LNCAP (cell line): ENCODE results near the gene EEF1G.

Source experiments
- TF ChIP-seq, protein P1 (sequence below): fragments of 450-650 bp; IDR thresholded peaks from 2 replicates; pipeline ENCODE4 v1.5.1; 2017; ENCODE audit warnings: mild to moderate bottlenecking

EEF1G gene

DNA sequence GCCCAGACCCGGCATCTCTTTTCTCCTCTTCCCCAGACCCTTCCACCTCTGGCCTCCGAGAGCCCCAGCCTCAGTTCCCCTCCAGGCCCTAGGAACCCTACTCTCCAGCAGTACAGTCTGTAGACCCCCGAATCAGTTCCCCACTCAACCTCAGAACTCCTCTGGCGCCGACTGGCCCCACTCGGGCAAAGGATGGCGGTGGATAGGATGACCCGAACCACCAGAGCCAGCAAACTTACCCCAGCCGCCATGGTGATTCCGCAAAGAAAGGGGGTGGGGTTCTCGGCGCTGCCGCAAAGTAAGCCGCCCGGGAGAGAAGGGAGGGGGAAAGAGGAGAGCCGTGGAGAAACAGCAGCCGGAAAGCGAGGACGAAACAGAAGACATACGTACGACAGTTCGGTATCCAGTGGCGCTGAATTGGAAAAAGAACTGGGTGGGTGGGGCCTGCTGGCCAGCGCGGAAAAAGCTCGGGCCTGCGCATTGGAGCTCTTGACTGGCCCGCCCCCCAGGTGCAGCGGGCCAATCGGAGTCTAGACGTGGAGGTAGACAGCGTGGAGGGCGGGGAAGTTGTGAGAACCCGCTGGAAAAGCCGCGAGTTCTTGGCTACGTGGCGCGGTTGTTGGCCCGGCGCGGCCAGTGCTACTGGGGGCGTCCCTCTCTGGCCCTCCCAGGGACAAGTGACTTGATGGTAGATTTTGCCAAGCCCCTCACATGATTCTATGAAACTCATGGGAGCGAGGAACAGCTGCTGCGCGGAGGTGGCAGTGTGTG lies at the start of gene EEF1G:
Gene EEF1G (minus strand): TSS at position 300 of the 771 bp plus-strand sequence. CDS start 49 bp downstream, at position 251.
- TF ChIP-seq, protein P1, sequence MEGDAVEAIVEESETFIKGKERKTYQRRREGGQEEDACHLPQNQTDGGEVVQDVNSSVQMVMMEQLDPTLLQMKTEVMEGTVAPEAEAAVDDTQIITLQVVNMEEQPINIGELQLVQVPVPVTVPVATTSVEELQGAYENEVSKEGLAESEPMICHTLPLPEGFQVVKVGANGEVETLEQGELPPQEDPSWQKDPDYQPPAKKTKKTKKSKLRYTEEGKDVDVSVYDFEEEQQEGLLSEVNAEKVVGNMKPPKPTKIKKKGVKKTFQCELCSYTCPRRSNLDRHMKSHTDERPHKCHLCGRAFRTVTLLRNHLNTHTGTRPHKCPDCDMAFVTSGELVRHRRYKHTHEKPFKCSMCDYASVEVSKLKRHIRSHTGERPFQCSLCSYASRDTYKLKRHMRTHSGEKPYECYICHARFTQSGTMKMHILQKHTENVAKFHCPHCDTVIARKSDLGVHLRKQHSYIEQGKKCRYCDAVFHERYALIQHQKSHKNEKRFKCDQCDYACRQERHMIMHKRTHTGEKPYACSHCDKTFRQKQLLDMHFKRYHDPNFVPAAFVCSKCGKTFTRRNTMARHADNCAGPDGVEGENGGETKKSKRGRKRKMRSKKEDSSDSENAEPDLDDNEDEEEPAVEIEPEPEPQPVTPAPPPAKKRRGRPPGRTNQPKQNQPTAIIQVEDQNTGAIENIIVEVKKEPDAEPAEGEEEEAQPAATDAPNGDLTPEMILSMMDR, result no peak

DNA sequence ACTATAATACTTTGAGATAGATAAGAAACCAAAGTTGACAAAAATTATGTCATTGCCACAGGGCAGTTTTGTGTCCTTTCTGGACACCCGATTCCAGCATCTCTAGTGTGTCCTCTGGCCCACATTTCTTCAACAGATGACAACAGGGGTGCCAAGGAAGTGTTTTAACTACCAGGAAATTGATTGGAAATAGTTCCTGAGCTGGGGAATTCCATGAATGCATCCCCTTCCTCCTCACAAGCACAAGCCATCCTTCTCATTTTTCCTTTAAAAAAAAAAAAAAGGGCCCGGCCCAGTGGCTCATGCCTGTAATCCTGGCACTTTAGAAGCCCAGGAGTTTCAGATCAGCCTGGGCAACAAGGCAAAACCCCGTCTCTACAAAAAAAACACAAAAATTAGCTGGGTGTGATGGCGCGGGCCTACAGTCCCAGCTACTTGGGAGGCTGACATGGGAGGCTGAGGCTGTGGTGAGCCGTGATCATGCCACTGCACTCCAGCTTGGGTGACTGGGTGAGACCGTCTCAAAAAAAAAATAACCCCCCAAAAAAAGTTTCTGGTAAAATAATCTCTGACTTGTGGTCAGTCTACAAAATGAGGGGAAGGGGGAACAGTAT lies 48.9 kb upstream of the EEF1G start:
- TF ChIP-seq, protein P1, result no peak

DNA sequence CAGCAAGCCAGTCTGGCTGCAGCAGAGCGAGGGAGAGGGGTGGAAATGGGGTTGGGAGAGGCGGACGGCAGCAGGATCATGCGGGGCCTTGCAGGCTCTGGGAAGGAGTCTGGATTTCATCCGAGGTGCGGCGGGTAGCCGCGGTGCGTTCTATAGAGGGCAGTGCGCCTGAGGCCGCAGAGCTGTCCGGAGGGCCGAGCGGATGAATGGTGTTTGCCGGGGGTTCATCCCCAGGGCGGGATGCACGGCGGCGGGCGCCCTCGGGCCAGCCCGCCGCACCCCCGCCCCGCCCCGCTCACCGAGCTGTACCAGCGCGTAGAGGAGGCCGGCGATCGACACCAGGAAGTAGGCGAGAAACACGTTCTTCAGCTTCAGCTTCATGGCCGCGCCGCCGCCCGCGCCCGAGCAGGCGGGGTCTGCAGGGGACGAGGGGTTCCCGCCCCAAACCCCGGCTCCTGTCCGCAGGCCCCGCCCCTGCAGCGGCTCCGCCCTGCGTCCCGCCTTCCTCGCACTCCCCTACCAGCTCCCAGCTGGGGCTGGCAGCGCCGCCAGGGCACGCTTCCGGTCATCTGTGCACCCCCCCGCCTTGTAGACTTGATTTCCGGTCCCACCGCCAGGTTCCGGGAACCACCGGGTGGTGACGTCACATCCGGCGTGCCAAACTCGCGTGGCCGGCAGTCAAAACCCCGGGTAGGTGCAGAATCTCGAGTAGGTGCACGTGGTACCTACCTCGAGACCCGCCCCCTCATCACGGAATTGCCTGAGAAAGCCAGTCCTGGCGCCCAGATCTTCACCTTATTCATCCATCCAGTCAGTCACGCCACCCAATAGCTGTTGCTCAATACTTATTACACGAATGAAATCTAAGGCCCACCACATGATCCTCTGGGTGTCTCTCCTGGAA lies 48.1 kb upstream of the EEF1G start, which contains the start of gene B3GAT3:
Gene B3GAT3 (minus strand): TSS at position 420 of the 904 bp plus-strand sequence. CDS start 39 bp downstream, at position 381.
- TF ChIP-seq, protein P1, result no peak

DNA sequence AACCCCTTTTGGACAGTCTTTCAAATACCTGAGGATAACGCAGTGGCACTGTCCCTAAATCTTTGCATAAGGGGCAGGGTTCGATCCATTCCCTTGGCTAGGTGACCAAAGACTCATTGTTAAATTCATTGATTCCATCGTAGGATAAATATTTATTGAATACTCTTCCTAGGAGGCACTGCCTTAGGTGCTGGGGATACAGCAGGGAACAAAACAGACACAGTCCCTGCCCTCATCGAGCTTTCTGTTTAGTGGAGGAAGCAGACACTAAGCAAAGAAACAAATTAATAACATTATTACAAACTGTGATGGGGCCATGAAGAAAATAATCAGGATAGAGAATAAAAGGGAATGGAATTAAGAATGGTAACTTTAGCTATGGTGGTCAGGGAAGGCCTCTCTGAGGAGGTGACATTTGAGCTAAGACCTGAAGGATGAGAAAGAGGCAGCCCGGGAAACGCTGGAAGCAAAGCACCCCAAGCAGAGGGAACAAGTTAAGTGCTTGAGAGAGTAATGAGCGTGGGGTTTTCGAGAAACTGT lies 47.4 kb upstream of the EEF1G start:
- TF ChIP-seq, protein P1, result no peak

DNA sequence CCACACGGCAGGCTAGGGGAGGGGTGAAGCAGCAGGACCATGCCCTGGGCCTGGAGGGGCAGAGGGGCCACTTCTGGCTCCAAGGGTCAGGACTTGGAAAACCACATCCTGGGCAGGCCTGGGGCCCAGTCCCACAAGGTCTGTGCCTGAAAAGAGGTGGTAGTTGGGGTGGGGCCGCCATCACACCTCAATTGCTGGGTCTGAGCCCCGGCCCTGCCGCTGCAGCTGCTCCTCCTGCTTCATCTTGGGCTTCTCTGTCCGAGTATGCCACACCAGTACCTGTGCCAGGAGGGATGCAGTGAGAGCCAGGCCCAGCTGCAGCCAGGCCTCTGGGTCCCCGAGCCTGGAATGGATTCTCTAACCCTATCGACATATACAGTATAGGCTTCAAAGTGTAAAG lies 41.8 kb upstream of the EEF1G start:
- TF ChIP-seq, protein P1, result no peak

DNA sequence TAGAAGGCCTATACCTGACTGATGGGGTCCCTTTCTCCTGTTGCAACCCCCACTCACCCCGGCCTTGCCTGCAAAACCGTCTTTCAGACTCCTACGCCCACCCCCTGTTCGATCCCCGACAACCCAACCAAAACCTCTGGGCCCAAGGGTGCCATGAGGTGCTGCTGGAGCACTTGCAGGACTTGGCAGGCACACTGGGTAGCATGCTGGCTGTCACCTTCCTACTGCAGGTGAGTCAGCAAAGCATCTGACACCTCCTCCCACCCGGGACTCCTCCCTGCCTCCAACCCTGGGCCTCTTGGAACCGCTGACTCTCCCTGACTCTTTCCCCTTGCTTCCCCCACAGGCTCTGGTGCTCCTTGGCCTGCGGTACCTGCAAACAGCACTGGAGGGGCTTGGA lies 40.6 kb upstream of the EEF1G start:
- TF ChIP-seq, protein P1, result no peak

DNA sequence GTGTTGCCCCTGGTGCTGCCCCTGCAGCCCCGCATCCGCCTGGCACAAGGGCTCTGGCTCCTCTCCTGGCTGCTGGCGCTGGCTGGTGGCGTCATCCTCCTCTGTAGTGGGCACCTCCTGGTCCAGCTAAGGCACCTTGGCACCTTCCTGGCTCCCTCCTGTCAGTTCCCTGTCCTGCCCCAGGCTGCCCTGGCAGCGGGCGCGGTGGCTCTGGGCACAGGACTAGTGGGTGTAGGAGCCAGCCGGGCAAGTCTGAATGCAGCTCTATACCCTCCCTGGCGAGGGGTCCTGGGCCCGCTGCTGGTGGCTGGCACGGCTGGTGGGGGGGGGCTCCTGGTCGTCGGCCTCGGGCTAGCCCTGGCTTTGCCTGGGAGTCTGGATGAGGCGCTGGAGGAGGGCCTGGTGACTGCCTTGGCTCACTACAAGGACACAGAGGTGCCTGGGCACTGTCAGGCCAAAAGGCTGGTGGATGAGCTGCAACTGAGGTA lies 39.6 kb upstream of the EEF1G start:
- TF ChIP-seq, protein P1, result no peak
